ENCODE data around the gene MIA.
"Not testable (repeated sequence)": the region's sequence is repeated elsewhere in the genome, so short reads cannot be mapped to it uniquely, and the experiment has no call there.

The MIA gene

DNA sequence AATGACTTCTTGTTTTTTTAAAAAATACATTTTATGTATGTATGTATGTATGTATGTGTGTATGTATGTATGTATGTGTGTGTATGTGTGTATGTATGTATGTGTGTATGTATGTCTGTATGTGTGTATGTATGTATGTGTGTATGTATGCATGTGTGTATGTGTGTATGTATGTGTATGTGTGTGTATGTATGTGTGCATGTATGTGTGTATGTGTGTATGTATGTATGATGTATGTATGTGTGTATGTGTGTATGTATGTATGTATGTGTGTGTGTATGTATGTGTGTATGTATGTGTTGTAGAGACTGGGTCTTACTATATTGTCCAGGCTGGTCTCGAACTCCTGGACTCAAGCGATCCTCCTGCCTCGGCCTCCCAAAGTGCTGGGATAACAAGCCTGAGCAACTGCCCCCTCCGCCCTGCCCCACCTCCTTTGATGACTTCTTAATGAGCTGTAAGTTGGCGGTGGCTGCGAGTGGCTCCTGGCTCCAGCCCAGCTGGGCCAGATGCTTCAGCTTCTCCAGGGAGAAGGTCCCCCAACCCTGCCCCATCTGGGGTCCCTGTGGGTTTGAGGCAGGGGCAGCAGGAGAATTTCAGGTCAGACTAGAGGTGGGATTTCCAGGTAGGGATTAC lies 50.3 kb downstream of the MIA start:
- not testable (repeated sequence) for DNase-seq

GRCh38 chr19:40826312-40826698 lies 51.0 kb downstream of the MIA start:
- not testable (repeated sequence) for DNase-seq

GRCh38 chr19:40826699-40827385 lies 51.5 kb downstream of the MIA start:
- DNase-seq: not testable (repeated sequence)
